BLaER1 (cell line): ENCODE data around the gene TMA7B.

ENCODE experiments used
- H3K27ac ChIP-seq: shearing (Covaris generic); formaldehyde crosslinking; 2 replicates; pipeline ENCODE4 v1.8.1; 2022
- H3K27me3 ChIP-seq: shearing (Covaris generic); formaldehyde crosslinking; 2 replicates; pipeline ENCODE4 v1.8.1; 2022
- H3K36me3 ChIP-seq: shearing (Covaris generic); formaldehyde crosslinking; 2 replicates; pipeline ENCODE4 v1.8.1; 2022
- H3K4me1 ChIP-seq: shearing (Covaris generic); formaldehyde crosslinking; 2 replicates; pipeline ENCODE4 v1.8.1; 2022
- H3K4me2 ChIP-seq: shearing (Covaris generic); formaldehyde crosslinking; 2 replicates; pipeline ENCODE4 v1.8.1; 2022
- H3K4me3 ChIP-seq: shearing (Covaris generic); formaldehyde crosslinking; 2 replicates; pipeline ENCODE4 v1.8.1; 2022
- H3K9ac ChIP-seq: shearing (Covaris generic); formaldehyde crosslinking; 2 replicates; pipeline ENCODE4 v1.8.1; 2022
- H3K9me3 ChIP-seq: shearing (Covaris generic); formaldehyde crosslinking; 2 replicates; pipeline ENCODE4 v1.8.1; 2022
- H4K20me1 ChIP-seq: shearing (Covaris generic); formaldehyde crosslinking; 2 replicates; pipeline ENCODE4 v1.8.1; 2022
- Cebpa-rat ChIP-seq: shearing (Covaris generic); IDR thresholded peaks from 2 replicates; pipeline ENCODE4 v1.8.1; 2022

The TMA7B gene

DNA sequence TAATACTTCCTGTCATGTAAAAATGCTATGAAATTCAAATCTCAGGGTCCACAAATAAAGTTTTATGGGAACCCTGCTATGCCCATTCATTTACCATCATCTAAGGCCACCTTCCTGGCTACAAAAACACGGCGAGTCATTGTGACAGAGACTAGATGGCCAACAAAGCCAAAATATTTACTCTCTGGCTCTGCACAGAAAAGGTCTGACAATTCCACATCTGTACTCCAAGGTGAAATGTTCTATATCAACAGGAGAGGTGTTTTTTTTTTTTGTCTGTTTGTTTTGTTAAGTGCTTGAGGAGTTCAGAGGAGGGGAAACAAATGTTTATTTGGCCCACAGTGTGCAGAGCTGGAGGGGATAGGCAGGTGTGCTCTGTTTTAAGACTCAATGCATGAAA is 18.6 kb upstream of the TMA7B start:
- Histone ChIP-seq H4K20me1 (no peaks in the 10 kb centered on the region), H3K4me2 (no peak overlapping the region), H3K9me3 (no peaks in the 10 kb centered on the region), H3K36me3 (no peaks in the 10 kb centered on the region), H3K9ac (no peak overlapping the region), H3K4me3 (no peak overlapping the region), H3K27ac (no peak overlapping the region), H3K27me3 (no peaks in the 10 kb centered on the region), H3K4me1 (peaks cover 4% of the 10 kb centered on the region)
- TF ChIP-seq Cebpa-rat, result no peak

GRCh38 chr22:39942439-39943230 is 17.6 kb upstream of the TMA7B start:
- no peak for TF ChIP-seq Cebpa-rat
- no peaks in the 10 kb centered on the region for H4K20me1 ChIP-seq
- peaks cover 15% of the 10 kb centered on the region for H3K4me1 ChIP-seq
- no peak overlapping the region for H3K9ac ChIP-seq
- no peak overlapping the region for H3K27ac ChIP-seq
- no peaks in the 10 kb centered on the region for H3K36me3 ChIP-seq
- H3K4me3 ChIP-seq, result no peak overlapping the region
- no peaks in the 10 kb centered on the region for H3K9me3 ChIP-seq
- H3K4me2 ChIP-seq, result no peak overlapping the region
- no peaks in the 10 kb centered on the region for H3K27me3 ChIP-seq

DNA sequence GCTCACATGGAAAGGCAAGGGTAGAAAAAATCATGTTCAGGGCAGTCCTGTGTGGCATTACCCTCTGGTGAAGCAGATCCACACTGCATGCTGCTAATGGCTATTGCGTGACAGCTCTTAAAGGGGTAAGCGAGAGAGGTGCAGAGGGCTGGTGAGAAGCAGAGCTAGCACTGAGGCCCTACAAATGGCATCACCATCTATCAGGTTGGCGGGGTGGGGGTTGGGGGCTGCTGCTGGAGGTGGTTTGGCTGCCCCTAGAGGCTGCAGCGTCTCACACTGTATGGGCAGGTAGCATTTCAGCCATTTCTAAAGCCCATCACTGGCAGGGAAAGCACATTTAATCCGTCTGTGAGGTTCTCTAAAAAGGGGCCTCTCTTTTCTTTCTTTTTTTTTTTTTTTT is 16.9 kb upstream of the TMA7B start:
- no peaks in the 10 kb centered on the region for H4K20me1 ChIP-seq
- no peak overlapping the region for H3K4me3 ChIP-seq
- no peaks in the 10 kb centered on the region for H3K36me3 ChIP-seq
- H3K4me2 ChIP-seq, result no peak overlapping the region
- H3K27ac ChIP-seq, result no peak overlapping the region
- H3K9ac ChIP-seq, result no peak overlapping the region
- no peaks in the 10 kb centered on the region for H3K9me3 ChIP-seq
- peaks cover 16% of the 10 kb centered on the region for H3K4me1 ChIP-seq
- no peak for TF ChIP-seq Cebpa-rat
- no peaks in the 10 kb centered on the region for H3K27me3 ChIP-seq

GRCh38 chr22:39943953-39944872 is 16.0 kb upstream of the TMA7B start:
- no peaks in the 10 kb centered on the region for H3K36me3 ChIP-seq
- H3K9me3 ChIP-seq, result no peaks in the 10 kb centered on the region
- H3K27ac ChIP-seq, result no peak overlapping the region
- H4K20me1 ChIP-seq, result no peaks in the 10 kb centered on the region
- no peak for TF ChIP-seq Cebpa-rat
- H3K4me3 ChIP-seq, result no peak overlapping the region
- H3K4me1 ChIP-seq, result peaks cover 16% of the 10 kb centered on the region
- no peak overlapping the region for H3K9ac ChIP-seq
- no peak overlapping the region for H3K4me2 ChIP-seq
- no peaks in the 10 kb centered on the region for H3K27me3 ChIP-seq

DNA sequence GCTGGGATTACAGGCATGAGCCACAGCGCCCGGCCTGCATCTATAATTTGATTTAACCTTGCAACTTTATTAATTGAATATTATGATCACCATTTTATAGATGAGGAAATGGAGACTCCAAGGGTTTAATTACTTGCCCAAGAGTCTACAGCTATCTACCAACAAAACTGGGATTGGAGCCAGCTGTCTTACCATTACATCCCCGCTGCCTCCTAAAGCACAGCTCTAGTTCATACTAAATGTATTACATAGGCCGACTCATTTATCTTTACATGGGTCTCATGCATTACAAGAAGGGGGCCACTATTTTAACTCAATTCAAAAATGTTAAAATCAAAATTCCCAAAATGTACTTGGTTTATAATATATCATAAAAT is 14.1 kb upstream of the TMA7B start:
- Histone ChIP-seq H3K9me3 (no peaks in the 10 kb centered on the region), H3K27ac (no peak overlapping the region), H3K27me3 (no peaks in the 10 kb centered on the region), H4K20me1 (no peaks in the 10 kb centered on the region), H3K9ac (no peak overlapping the region), H3K4me3 (no peak overlapping the region), H3K36me3 (no peaks in the 10 kb centered on the region), H3K4me1 (peaks cover 35% of the 10 kb centered on the region), H3K4me2 (peak overlapping the region; percentile 58; the same call in 1 of the 2 replicates)
- TF ChIP-seq Cebpa-rat, result no peak

DNA sequence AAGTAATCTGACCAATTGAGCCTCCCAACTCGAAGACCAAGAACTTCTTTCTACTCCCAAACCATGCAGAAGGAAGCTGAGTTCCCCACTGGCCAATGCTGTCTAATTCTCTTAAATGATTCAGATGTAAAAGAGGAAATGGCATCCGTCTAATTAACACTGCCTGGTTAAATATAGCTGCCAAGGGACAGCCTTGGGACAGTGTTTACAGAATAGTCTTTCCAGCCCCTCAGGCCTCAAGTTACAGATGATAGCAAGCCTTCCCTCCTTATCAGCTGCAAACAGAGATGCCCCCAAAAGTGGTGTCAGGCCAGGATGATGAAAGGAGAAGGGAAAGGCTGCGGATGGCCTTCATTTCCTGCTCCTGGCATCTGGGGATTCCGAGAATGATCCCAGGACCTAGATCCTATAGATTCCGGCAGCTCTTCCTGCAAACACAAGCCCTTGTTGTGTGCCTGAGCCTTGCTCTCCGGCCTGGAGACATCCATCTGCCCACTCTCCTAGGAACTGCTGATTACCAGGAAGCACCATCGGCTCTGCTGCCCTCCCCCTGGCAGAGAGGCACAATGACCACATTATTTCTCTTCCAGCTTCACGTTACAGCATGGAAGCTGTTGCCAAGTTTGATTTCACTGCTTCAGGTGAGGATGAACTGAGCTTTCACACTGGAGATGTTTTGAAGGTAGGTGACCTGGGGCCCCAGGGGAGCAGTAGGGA is 13.5 kb upstream of the TMA7B start:
- Histone ChIP-seq H3K27me3 (no peaks in the 10 kb centered on the region), H3K36me3 (no peaks in the 10 kb centered on the region), H3K4me1 (peaks cover 41% of the 10 kb centered on the region), H3K4me3 (no peak overlapping the region), H3K4me2 (peak overlapping the region; percentile 58), H3K9ac (no peak overlapping the region), H4K20me1 (no peaks in the 10 kb centered on the region), H3K9me3 (no peaks in the 10 kb centered on the region), H3K27ac (no peak overlapping the region)
- no peak for TF ChIP-seq Cebpa-rat

DNA sequence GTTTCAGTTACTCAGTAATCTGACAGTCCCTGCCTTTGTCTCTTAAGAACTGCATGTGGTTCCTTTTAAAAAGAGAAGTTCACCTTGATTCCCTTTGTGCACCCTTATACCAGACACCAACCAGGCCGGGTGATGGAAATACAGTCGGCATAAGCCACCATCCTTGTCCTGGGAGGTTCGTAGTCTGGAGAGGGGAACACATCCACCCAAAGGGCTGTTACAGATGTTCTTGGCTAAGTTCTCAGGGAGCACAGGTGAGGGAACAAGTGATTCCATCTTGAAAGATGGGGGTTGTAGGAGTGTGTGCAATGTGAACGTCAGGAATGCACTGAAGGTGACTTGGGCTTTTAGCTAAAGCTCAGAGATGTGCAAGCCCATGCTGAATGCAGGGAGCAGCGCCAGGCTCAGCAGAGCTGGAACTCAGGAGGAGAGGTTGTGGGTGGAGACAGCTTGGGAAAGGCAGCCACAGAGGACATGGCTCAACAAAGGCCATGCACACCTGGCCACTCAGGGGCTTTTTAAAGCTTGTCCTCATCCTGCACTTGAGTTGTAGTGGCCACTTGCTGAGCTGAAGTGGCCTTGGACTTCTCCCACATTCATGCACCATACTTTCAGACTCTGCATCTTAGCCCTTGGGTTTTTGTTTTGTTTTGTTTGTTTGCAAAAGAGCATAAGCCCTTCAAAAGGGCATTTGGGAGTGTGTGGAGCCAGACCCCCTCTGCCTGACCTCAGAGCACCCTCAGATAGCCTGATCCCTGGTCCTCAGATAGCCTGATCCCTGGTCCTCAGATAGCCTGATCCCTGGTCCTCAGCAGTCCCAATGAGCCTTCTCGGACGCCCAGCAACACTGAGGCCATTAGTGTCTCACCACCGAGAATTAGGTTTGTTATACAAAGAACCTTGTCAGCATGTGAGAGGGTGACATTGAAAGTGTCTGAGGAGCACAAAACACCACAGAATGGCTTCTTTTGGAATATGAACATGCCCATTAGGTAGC is 12.7 kb upstream of the TMA7B start:
- Histone ChIP-seq H3K4me1 (peaks cover 49% of the 10 kb centered on the region), H4K20me1 (no peaks in the 10 kb centered on the region), H3K4me2 (peak overlapping the region; percentile 58), H3K9ac (no peak overlapping the region), H3K36me3 (no peaks in the 10 kb centered on the region), H3K9me3 (no peaks in the 10 kb centered on the region), H3K27ac (no peak overlapping the region), H3K4me3 (no peak overlapping the region), H3K27me3 (no peaks in the 10 kb centered on the region)
- TF ChIP-seq Cebpa-rat, result no peak

GRCh38 chr22:39949964-39950737 is 10.0 kb upstream of the TMA7B start:
- H3K36me3 ChIP-seq, result no peaks in the 10 kb centered on the region
- no peak overlapping the region for H3K4me3 ChIP-seq
- TF ChIP-seq Cebpa-rat, result no peak
- H3K4me1 ChIP-seq, result peaks cover 58% of the 10 kb centered on the region
- no peaks in the 10 kb centered on the region for H3K9me3 ChIP-seq
- H3K9ac ChIP-seq, result no peak overlapping the region
- H3K27ac ChIP-seq, result no peak overlapping the region
- H4K20me1 ChIP-seq, result no peaks in the 10 kb centered on the region
- H3K27me3 ChIP-seq, result no peaks in the 10 kb centered on the region
- peak overlapping the region; percentile 64 for H3K4me2 ChIP-seq
